Astrocyte (in vitro differentiated cells and primary cell): ENCODE measurements around the gene SMTN.

Experiments
- EZH2 ChIP-seq: IDR thresholded peaks from 2 replicates; pipeline ENCODE4 v1.6.1; 2012; ENCODE audit warnings: mild to moderate bottlenecking, low read length, inconsistent platforms; ENCODE audit not compliant: insufficient read depth
- TF ChIP-seq, protein P1 (sequence below): IDR thresholded peaks from 2 replicates; pipeline ENCODE4 v1.5.1; 2011; ENCODE audit warnings: low read depth, mild to moderate bottlenecking, inconsistent platforms, low read length, moderate library complexity; ENCODE audit not compliant: insufficient read depth

- no peak for TF ChIP-seq EZH2
- TF ChIP-seq, protein P1, sequence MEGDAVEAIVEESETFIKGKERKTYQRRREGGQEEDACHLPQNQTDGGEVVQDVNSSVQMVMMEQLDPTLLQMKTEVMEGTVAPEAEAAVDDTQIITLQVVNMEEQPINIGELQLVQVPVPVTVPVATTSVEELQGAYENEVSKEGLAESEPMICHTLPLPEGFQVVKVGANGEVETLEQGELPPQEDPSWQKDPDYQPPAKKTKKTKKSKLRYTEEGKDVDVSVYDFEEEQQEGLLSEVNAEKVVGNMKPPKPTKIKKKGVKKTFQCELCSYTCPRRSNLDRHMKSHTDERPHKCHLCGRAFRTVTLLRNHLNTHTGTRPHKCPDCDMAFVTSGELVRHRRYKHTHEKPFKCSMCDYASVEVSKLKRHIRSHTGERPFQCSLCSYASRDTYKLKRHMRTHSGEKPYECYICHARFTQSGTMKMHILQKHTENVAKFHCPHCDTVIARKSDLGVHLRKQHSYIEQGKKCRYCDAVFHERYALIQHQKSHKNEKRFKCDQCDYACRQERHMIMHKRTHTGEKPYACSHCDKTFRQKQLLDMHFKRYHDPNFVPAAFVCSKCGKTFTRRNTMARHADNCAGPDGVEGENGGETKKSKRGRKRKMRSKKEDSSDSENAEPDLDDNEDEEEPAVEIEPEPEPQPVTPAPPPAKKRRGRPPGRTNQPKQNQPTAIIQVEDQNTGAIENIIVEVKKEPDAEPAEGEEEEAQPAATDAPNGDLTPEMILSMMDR: no peak
Observed at GRCh38 chr22:31137721-31138120, 56.6 kb downstream of the SMTN start.
